ENCODE results near the gene NOS1AP.

DNA sequence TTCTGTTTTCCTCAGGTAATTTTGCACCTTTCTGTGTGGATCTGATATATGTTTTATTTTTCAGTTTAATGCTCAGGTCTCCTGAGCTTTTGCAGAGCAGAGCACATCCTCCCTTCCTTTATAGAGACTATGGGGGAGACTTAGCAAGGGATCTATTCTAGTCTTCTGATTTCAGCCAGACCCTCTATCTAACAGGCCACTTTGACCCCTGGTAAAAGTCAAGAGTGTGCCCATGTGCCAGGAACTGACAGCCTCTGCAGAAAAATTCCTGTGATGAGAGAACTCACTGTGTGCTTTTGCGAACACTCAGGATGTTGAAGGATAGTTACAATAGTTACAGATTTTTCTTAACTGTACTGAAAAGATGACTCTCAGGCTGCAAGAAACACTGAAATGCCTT, 123.3 kb downstream of the NOS1AP start:
- TF ChIP-seq GATA2 (IDR thresholded peaks at IDR 0.05; ENCODE audit: low read depth, low read length) = no peak
- no peak for TF ChIP-seq GATA3 (IDR thresholded peaks at IDR 0.05; ENCODE audit: low read depth, low read length)
